ENCODE results near the gene MYF6.

Gene MYF6

DNA sequence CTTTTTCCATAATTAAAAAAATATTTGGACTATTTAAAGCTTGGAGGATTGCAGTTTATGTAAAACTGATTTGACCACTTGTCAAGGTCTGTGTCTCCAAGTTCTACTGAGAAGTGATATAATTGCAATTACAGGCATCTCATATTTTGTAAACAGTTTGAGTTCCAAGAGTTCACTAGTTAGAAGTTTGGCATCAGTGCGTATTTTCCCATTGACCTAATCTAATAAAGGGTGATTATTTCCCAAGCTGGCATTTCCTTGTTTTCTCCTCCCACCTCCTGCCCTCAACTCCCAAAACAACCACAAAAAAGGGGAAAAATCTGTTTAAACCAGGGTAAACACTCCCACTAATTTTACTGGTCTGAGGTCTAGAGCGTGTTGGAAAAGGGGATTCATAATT, 3.0 kb upstream of the MYF6 start:
- no peak for DNase-seq (ENCODE audit: low read depth in 2 of 2, low spot score in 1 of 2)

DNA sequence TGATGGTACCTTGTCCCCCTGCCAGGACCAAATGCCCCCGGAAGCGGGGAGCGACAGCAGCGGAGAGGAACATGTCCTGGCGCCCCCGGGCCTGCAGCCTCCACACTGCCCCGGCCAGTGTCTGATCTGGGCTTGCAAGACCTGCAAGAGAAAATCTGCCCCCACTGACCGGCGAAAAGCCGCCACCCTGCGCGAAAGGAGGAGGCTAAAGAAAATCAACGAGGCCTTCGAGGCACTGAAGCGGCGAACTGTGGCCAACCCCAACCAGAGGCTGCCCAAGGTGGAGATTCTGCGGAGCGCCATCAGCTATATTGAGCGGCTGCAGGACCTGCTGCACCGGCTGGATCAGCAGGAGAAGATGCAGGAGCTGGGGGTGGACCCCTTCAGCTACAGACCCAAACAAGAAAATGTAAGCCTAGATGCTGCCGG, 410 bp downstream of the MYF6 start:
- no peak for DNase-seq (ENCODE audit: low read depth in 2 of 2, low spot score in 1 of 2)

DNA sequence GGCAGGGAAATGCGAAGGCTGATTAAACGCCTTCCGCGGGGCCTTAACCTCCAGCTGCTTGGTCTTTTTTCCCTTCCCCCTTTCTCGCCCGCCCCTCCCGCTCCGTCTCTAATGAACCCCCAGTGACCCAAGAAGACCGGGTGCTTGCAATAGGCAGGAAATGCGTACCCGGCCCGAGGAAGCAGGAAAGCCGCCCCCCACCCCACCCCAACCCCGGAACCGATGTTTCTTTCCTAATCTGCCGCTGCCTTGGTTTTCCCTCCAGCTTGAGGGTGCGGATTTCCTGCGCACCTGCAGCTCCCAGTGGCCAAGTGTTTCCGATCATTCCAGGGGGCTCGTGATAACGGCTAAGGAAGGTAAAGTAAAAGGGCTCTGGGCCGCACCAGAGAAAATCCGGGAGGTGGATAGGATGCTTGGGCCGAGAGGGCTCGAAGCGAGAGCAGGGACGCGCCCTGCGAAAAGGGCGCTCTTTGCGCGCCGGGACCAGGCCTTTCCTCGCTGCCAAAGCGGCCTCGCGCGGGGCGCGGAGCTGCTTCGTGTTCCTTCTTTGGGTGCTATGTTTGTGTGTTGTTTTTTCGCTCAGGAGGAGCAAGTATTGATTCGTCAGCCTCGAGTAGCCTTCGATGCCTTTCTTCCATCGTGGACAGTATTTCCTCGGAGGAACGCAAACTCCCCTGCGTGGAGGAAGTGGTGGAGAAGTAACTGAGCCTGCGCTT, 983 bp downstream of the MYF6 start:
- no peak for DNase-seq (ENCODE audit: low read depth in 2 of 2, low spot score in 1 of 2)

DNA sequence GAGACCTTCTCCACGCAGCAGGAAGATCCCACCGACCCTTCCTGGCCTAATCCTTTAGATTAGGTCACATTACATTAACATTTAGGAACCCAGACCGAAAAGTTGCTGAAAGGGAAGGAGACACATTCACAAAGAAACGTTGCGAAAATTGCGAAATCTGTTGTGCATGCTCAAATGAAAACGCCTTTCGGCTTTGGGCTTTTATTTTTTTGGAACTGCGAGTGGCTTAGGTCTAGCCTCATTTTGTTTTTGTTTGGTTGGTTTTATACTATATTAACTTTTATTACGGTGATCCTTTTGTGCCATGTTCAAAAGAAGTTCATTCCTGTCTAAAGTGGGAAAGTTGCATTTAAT, 1.5 kb downstream of the MYF6 start:
- DNase-seq (ENCODE audit: low read depth in 2 of 2, low spot score in 1 of 2), result no peak

DNA sequence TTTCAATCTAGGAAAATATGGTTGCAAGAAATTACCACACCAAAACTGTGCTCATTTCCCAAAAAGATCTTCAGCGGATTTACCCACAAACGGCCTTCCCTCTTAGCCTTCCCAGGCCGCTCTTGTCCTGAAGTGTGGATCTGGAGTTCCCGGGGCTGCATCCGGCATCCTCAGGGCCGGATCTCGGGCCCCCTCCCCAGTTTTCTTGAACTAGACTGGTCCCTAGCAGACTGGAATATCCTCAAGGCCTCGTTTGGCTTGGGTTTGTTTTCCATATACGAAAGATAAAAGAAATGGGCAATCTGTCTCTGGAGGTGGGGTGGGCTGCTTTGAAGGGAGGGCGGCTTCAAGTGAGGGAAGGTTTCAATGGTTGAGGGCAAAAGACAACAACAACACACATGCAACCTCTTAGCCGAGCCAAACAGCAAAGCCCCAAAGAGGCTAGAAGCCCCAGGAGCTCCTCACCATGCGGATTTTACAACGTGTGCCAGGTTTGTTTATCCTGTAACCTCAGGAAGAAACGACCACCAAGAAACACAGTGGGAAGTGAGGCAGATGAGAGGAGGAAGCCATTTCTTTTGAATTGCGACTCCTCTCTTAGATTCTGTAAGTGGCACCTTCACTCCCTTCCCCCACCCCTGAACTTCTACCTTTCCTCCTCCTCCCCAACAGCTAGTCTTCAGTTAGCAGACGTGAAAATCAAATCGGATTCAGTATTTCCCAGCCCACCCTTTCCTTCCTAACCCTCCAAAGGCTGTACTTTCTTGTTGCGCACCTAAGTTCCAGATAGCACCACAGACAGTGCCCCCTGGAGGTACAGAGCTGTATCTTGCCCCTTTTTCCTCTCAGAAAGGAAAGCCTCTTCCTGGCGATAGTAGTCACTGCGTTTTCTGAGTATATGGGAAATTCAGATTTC, 2.6 kb downstream of the MYF6 start:
- DNase-seq (ENCODE audit: low read depth in 2 of 2, low spot score in 1 of 2), result no peak

DNA sequence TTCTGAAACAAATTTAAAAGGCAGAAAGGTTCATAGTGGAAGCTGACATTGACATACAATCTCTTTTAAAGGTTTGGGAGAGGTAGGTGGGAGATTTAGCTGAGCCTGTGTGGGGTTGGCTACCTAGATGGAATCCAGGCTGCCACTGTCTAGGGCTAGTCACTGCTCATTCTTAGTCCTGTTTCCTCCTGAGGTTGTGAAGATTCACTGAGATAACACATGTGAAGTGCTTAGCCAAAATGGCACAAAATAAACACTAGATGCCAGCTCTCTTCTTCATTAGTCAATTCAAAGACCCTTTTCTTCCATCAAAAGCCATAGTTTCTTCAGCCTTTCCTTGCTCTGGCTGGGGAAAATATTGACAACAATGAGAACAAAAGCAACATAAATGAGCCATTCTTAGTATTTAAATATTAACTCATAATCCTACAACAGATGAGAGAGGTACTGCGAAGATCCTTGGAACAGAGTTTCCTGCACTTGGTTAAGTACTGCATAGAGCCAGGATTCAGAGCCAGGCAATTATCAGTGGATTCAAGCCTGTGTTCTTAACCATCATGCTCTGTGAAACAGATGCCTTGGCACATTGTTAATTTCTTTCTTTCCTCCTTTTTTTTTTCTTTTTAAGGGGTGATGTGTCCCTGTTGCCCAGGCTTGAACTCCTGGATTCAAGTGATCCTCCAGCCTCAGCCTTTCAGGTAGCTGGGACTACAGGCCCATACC, 3.5 kb downstream of the MYF6 start:
- no peak for DNase-seq (ENCODE audit: low read depth in 2 of 2, low spot score in 1 of 2)

DNA sequence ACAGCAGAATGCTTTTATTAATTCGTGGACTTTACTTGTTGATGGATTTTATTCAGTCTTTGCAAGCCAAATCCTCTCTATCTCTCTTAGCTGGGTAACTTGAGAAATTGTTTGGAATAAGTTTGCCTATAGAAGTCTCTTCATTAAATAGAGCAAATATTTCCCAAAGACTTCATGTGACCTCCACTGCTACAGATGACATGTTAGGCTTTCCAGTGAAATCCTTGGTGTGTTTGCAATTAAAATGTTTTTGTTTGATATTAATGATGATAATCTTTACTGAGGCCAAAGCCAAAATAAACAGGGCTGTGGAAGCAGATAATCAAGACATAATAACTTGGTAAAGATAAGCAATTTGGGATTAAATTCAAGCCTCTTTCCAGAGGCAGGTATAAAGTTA, 4.4 kb downstream of the MYF6 start:
- DNase-seq (ENCODE audit: low read depth in 2 of 2, low spot score in 1 of 2), result no peak

DNA sequence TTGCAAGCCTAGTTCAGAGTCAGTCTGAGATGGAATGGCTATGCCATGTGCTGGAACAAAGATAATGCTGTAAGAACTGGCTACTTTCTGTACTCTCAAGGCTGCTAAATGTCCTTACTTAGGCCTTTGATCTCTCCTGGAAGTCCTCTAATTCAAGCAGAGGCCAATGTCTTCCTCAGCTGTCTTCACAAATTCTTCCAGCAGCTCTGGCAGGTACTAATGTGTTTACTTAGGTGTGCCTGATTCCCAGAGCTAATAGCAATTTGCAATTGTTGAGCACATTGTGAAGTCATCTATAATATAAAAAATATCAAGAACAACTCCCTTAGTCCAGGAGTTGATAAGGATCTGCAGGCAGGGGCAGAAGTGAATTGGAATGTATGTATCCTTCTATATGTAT, 5.4 kb downstream of the MYF6 start:
- no peak for DNase-seq (ENCODE audit: low read depth in 2 of 2, low spot score in 1 of 2)

DNA sequence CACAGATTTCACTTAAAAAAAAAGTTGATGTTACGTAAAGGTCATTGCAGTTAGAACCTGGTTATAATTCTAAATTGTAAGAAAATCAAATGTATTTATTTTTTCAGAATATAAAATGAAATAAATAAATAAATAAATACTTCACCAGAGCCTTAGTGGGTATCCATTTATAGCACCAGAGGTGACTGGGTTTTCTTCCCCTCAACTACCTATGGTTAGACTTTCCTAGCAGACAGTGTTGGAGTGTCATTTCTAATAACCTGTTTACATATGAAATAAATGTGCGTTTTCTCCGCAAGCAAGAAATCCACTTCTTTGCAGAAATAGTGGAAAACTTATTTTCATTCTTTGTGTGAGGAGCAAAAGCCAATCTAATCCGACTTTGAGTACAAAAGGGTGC, 6.0 kb downstream of the MYF6 start:
- DNase-seq (ENCODE audit: low read depth in 2 of 2, low spot score in 1 of 2), result no peak

DNA sequence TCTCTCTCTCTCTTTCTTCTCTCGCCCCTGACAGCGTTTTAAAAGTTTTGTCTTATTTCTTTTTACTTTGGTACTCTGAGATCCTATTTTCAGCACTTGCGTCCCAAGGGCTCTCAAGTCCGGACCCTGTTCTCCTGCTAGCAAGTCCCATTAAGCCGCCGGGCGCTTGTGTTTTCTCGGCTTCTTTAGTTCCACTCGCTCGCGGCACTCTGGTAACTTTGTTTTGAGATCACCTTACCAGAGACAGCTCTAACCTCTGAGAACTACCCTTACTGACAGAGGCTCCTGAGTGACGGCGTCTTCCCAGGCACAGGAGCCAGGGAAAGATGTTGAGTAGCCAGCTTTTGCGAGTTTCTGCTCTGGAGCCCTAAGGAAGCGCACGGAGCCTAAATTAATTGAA, 6.6 kb downstream of the MYF6 start:
- no peak for DNase-seq (ENCODE audit: low read depth in 2 of 2, low spot score in 1 of 2)

DNA sequence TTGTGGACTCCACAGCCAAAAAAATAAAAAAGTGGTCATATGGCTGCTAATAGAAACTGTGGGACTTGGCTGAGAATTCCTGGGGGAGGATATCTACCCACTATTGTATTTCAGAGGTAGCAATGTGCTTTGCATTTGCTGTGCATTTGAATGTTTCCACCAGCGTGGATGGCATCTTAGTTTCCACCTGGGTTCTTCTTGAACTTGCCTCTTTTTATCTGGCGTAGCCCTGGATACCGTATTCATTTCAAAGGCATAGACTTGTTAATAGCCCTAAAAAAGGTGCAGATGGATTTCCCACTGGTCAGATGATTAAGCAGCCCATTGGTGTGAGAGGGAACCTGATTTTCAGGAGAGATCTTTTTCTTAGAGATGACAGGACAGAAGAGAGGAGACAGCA, 7.4 kb downstream of the MYF6 start:
- DNase-seq (ENCODE audit: low read depth in 2 of 2, low spot score in 1 of 2), result no peak

DNA sequence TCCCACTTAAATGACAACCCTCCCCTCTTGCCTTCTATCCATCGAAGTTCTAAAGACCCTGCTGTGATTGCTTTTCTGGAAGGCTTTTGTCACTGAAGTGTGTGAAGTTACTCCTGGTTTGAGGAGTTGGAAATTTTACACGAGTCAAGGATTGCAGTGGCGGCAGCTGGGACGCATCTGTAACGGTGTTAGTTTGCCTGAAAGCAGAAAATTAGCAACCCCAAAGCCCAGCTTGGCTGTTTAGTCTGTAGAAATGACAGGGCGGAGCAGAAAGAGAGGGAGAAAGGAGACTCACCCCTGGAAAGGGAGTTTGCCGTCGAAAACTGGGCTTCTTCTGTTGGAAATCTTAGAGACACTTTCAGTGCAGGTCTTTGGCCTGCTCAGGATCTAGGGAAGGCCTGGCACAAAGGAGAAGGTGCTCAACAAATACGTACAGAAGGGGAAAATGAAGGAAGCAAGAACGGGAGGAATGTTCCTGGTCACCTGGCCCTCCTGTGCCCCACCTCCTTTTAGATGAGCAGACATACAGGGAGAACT, 8.3 kb downstream of the MYF6 start:
- DNase-seq (ENCODE audit: low read depth in 2 of 2, low spot score in 1 of 2), result no peak

DNA sequence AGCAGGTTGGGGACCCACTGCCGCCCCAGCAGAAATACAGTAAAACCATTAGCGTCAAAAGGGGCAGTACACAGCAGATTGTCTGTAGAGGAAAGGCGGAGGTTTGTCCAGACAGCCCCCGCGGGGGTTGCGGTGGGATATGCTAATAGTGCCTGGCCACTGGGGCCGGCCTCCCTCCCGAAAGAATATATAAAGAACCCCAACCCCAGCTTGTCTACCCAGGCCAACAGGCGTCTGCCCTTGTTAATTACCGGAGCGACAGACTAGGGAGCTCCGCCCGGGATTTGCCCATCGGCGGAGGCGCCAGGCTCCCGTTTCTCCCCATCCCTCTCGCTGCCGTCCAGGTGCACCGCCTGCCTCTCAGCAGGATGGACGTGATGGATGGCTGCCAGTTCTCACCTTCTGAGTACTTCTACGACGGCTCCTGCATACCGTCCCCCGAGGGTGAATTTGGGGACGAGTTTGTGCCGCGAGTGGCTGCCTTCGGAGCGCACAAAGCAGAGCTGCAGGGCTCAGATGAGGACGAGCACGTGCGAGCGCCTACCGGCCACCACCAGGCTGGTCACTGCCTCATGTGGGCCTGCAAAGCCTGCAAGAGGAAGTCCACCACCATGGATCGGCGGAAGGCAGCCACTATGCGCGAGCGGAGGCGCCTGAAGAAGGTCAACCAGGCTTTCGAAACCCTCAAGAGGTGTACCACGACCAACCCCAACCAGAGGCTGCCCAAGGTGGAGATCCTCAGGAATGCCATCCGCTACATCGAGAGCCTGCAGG, 9.4 kb downstream of the MYF6 start, which contains the start of gene MYF5:
Gene MYF5, plus strand, starts transcription at position 217 of the 774 bp plus-strand sequence. Its CDS starts 152 bp downstream, at position 369.
- DNase-seq (ENCODE audit: low read depth in 2 of 2, low spot score in 1 of 2), result no peak

DNA sequence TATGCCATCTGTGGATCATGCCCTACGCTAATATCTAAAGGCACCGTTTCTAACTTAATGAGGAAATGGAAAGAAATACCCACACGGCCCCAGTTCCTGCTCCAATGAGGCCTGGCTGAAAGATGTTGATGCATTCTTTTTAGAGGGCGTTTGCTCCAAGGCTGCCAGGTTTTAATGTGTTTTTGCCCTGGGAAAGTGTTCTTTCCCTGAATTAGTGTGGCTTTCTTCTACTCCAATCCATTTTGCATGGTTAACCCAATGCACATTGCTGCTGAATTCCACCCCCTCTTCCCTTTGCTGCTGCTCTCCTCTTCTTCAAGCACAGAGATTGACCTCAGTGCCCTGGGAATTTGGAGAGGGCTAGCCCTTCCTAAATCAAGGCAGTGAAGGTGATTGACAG, 10.4 kb downstream of the MYF6 start:
- no peak for DNase-seq (ENCODE audit: low read depth in 2 of 2, low spot score in 1 of 2)

DNA sequence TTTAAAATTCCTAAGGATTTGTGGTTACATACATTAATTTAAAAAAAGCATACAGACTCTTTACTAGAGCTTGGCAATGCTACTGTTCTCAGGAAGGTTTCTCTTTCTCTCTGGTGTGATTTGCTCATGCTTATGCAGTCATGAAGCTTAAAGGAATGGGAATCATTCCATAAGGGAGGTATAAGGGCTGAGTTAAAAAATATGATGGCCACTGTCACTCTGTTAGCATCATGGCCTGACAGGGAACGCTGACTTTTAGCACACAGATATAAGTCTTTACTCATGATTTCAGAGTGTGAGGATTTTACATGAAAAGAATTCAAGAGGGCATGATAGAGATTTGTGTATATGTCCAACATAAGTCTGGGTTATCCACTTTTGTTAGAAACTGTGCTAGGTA, 13.1 kb downstream of the MYF6 start:
- no peak for DNase-seq (ENCODE audit: low read depth in 2 of 2, low spot score in 1 of 2)

DNA sequence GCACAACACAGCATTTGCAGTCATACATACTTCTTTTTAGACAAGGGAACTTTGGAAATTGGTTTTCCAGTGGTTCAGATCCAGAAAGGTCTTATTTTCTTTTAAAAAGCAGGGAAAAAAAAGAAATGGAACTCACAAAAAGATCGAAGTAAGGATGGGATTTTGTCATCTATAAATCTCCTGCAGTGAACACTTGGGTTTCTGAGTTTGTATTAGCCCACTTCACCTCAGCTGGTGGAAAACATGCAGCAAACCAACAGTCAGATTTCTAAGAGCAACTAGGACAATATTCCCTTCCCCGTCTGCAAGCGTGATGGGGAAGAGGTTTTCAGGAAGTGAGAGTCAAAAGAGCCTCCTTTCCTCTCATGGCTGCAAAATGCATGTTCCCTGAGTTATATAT, 13.9 kb downstream of the MYF6 start:
- no peak for DNase-seq (ENCODE audit: low read depth in 2 of 2, low spot score in 1 of 2)

DNA sequence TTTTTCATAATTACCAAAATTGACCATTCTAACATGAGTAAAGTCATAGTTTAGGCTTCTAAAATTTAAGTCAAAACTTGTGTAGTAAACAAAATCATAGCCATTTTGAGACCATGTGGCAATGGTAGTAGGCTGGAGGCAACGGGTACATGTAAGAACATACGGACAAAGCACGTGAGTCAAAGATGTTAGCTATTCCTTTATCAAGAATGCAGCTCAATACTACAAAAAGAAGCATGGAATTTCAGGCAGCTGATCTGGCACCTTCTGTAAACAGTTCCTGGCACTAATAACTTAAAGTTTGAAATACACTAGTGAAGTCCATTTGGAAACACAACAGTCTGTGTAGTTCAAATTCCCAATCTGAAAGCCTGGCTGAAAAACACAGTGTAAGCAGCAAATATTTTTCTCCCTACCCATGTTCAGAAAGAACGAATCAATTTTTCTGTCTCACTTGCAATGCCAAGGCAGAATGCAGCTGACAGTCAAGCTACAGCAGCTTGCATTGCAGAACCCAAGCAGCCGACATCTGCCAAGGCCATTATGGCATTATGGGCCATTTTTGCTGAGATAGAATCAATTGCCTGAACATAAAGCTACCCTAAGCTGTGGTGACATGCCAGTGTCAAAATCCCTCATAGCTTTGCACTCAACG, 38.5 kb downstream of the MYF6 start:
- no peak for DNase-seq (ENCODE audit: low read depth in 2 of 2, low spot score in 1 of 2)

DNA sequence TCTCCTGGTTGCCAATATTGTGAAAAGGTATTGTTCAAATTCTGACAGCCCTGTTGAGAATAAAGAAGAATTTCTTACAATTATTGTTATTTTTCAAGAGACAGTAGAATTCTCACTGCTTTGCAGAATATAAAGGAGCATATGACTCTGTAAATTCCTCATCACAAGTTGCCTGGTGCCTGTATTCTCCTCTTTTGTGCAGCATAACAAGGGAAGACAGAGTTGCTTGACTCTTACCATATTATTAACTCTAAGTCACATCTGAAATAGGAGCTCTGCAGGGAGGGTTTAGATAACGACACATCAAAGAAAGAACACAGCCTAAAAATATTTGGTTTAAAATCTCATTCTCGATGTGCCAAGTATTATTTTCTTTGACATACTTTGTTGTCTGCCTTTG, 40.4 kb downstream of the MYF6 start:
- no peak for DNase-seq (ENCODE audit: low read depth in 2 of 2, low spot score in 1 of 2)

DNA sequence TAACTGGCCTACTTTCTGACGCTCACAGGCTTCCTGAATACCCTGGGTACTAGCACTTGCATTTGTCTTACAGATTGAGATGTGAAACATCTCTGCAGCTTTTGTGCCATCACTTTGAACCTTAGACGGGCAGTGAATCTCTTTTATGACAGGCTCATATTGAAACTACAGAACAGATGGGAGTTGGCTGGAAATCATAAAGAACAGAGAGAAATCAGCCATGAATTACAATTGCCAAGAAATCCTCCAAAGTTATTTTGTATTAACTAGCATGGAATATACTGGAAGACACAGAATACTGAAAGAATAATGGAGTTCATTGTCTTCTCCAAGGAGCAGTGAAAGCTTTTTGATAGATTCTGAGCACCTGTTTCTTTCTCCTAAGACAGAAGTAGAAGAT, 42.0 kb downstream of the MYF6 start:
- no peak for DNase-seq (ENCODE audit: low read depth in 2 of 2, low spot score in 1 of 2)

DNA sequence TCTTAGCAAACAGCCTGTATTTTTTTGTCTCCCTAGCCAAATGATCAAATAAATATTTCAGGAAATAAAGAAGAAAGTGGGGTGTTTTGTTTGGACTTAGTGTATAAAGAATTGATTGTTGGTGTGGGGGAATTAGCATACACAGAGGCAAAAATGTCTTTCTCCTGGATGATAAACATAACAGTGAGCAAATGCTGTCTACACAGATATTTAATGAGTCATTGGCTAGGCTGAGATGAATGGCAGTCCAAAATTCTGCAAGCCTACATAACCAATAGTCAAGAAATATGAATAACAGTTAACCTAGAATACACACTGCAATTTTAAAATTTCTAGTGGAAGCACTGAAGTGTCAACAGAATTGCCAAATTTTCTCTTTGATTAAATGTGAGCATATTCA, 45.0 kb downstream of the MYF6 start:
- no peak for DNase-seq (ENCODE audit: low read depth in 2 of 2, low spot score in 1 of 2)
